ENCODE data around the gene FXR1.
A peak's percentile ranks its signal among the peaks of the same experiment; 100 is the strongest.

FXR1 gene

GRCh38 chr3:180898572-180898971, 13.9 kb upstream of the FXR1 start:
- no peak for DNase-seq
- Histone ChIP-seq H3K9ac (ENCODE audit: low read length) (no peak overlapping the region), H3K23ac (ENCODE audit: low read length) (no peak overlapping the region), H3K27me3 (ENCODE audit: insufficient read depth, low read length) (no peaks in the 10 kb centered on the region), H4K12ac (ENCODE audit: low read depth, low read length) (no peak overlapping the region), H3K14ac (ENCODE audit: low read length) (no peak overlapping the region), H3K4me2 (ENCODE audit: low read length) (no peak overlapping the region), H2BK12ac (ENCODE audit: low read length) (no peak overlapping the region), H3K27ac (ENCODE audit: low read depth, low read length) (no peak overlapping the region), H3K4me1 (ENCODE audit: control insufficient read depth in 1 of 2, insufficient read depth in 2 of 2, low read length in 2 of 2) (no peaks in the 10 kb centered on the region), H3K4ac (ENCODE audit: low read depth, low read length) (no peak overlapping the region), H3K4me3 (ENCODE audit: low read depth, low read length) (no peak overlapping the region), H3K18ac (ENCODE audit: low read length) (no peak overlapping the region), H2AK5ac (ENCODE audit: low read length) (no peak overlapping the region), H2BK5ac (ENCODE audit: low read depth, low read length, poor library complexity) (no peak overlapping the region), H2BK120ac (ENCODE audit: insufficient read depth, low read length, poor library complexity) (no peak overlapping the region), H3K79me1 (ENCODE audit: low read length) (no peaks in the 10 kb centered on the region), H4K91ac (ENCODE audit: low read depth, low read length) (no peak overlapping the region), H3K9me3 (ENCODE audit: insufficient read depth, low read depth, low read length) (no peaks in the 10 kb centered on the region), H3K36me3 (ENCODE audit: control insufficient read depth in 1 of 2, insufficient read depth in 2 of 2, low read length in 2 of 2) (no peaks in the 10 kb centered on the region), H3K79me2 (ENCODE audit: control insufficient read depth, insufficient read depth, low read length, poor library complexity) (no peaks in the 10 kb centered on the region), H2AFZ (ENCODE audit: insufficient read depth, low read length, poor library complexity) (no peak overlapping the region), H4K8ac (ENCODE audit: low read depth, low read length) (no peak overlapping the region)
- no CpG with 5 or more reads among the region's 8 CpGs for WGBS (ENCODE audit: extremely low coverage, insufficient coverage, insufficient read length)

GRCh38 chr3:180909369-180910127, 2.9 kb upstream of the FXR1 start:
- Histone ChIP-seq H2BK120ac (ENCODE audit: insufficient read depth, low read length, poor library complexity) (no peak overlapping the region), H2AFZ (ENCODE audit: insufficient read depth, low read length, poor library complexity) (no peak overlapping the region), H2BK12ac (ENCODE audit: low read length) (no peak overlapping the region), H3K4me3 (ENCODE audit: low read depth, low read length) (no peak overlapping the region), H2BK5ac (ENCODE audit: low read depth, low read length, poor library complexity) (no peak overlapping the region), H3K27me3 (ENCODE audit: insufficient read depth, low read length) (no peaks in the 10 kb centered on the region), H3K4me1 (ENCODE audit: control insufficient read depth in 1 of 2, insufficient read depth in 2 of 2, low read length in 2 of 2) (peaks cover 0 to 3% of the 10 kb centered on the region in 2 experiments), H3K4me2 (ENCODE audit: low read length) (no peak overlapping the region), H2AK5ac (ENCODE audit: low read length) (no peak overlapping the region), H3K23ac (ENCODE audit: low read length) (no peak overlapping the region), H3K79me1 (ENCODE audit: low read length) (peaks cover 10% of the 10 kb centered on the region), H3K9ac (ENCODE audit: low read length) (no peak overlapping the region), H3K4ac (ENCODE audit: low read depth, low read length) (no peak overlapping the region), H3K9me3 (ENCODE audit: insufficient read depth, low read depth, low read length) (no peaks in the 10 kb centered on the region), H4K12ac (ENCODE audit: low read depth, low read length) (no peak overlapping the region), H3K14ac (ENCODE audit: low read length) (no peak overlapping the region), H3K18ac (ENCODE audit: low read length) (no peak overlapping the region), H4K8ac (ENCODE audit: low read depth, low read length) (no peak overlapping the region), H3K79me2 (ENCODE audit: control insufficient read depth, insufficient read depth, low read length, poor library complexity) (peaks cover 8% of the 10 kb centered on the region), H3K27ac (ENCODE audit: low read depth, low read length) (no peak overlapping the region), H4K91ac (ENCODE audit: low read depth, low read length) (no peak overlapping the region), H3K36me3 (ENCODE audit: control insufficient read depth in 1 of 2, insufficient read depth in 2 of 2, low read length in 2 of 2) (no peaks in the 10 kb centered on the region)
- DNase-seq: no peak
- no CpG with 5 or more reads among the region's 5 CpGs for WGBS (ENCODE audit: extremely low coverage, insufficient coverage, insufficient read length)

GRCh38 chr3:180910823-180911222, 1.6 kb upstream of the FXR1 start:
- Histone ChIP-seq H3K79me2 (ENCODE audit: control insufficient read depth, insufficient read depth, low read length, poor library complexity) (peaks cover 8% of the 10 kb centered on the region), H2BK12ac (ENCODE audit: low read length) (no peak overlapping the region), H2BK120ac (ENCODE audit: insufficient read depth, low read length, poor library complexity) (no peak overlapping the region), H3K79me1 (ENCODE audit: low read length) (peaks cover 10% of the 10 kb centered on the region), H3K23ac (ENCODE audit: low read length) (no peak overlapping the region), H3K27me3 (ENCODE audit: insufficient read depth, low read length) (no peaks in the 10 kb centered on the region), H3K9ac (ENCODE audit: low read length) (no peak overlapping the region), H3K4me1 (ENCODE audit: control insufficient read depth in 1 of 2, insufficient read depth in 2 of 2, low read length in 2 of 2) (peaks cover 0 to 3% of the 10 kb centered on the region in 2 experiments), H3K9me3 (ENCODE audit: insufficient read depth, low read depth, low read length) (no peaks in the 10 kb centered on the region), H3K4me2 (ENCODE audit: low read length) (no peak overlapping the region), H2BK5ac (ENCODE audit: low read depth, low read length, poor library complexity) (no peak overlapping the region), H2AK5ac (ENCODE audit: low read length) (no peak overlapping the region), H3K14ac (ENCODE audit: low read length) (no peak overlapping the region), H4K91ac (ENCODE audit: low read depth, low read length) (no peak overlapping the region), H3K36me3 (ENCODE audit: control insufficient read depth in 1 of 2, insufficient read depth in 2 of 2, low read length in 2 of 2) (no peaks in the 10 kb centered on the region), H4K12ac (ENCODE audit: low read depth, low read length) (no peak overlapping the region), H3K4ac (ENCODE audit: low read depth, low read length) (no peak overlapping the region), H2AFZ (ENCODE audit: insufficient read depth, low read length, poor library complexity) (no peak overlapping the region), H3K27ac (ENCODE audit: low read depth, low read length) (no peak overlapping the region), H3K4me3 (ENCODE audit: low read depth, low read length) (no peak overlapping the region), H3K18ac (ENCODE audit: low read length) (no peak overlapping the region), H4K8ac (ENCODE audit: low read depth, low read length) (no peak overlapping the region)
- no CpG with 5 or more reads among the region's 4 CpGs for WGBS (ENCODE audit: extremely low coverage, insufficient coverage, insufficient read length)
- no peak for DNase-seq

GRCh38 chr3:180911876-180912303, 580 bp upstream of the FXR1 start:
- no peak overlapping the region for H4K91ac ChIP-seq (ENCODE audit: low read depth, low read length)
- no peak overlapping the region for H3K14ac ChIP-seq (ENCODE audit: low read length)
- no CpG with 5 or more reads among the region's 6 CpGs for WGBS (ENCODE audit: extremely low coverage, insufficient coverage, insufficient read length)
- H4K8ac ChIP-seq (ENCODE audit: low read depth, low read length): peak overlapping the region; percentile 46
- peak overlapping the region; percentile 75 for H2AFZ ChIP-seq (ENCODE audit: insufficient read depth, low read length, poor library complexity)
- H3K4me3 ChIP-seq (ENCODE audit: low read depth, low read length): peak overlapping the region; percentile 98
- no peak overlapping the region for H3K27ac ChIP-seq (ENCODE audit: low read depth, low read length)
- H3K23ac ChIP-seq (ENCODE audit: low read length): no peak overlapping the region
- H2BK5ac ChIP-seq (ENCODE audit: low read depth, low read length, poor library complexity): no peak overlapping the region
- peak overlapping the region; percentile 75 for H2BK120ac ChIP-seq (ENCODE audit: insufficient read depth, low read length, poor library complexity)
- H3K79me1 ChIP-seq (ENCODE audit: low read length): peaks cover 10% of the 10 kb centered on the region
- no peaks in the 10 kb centered on the region for H3K9me3 ChIP-seq (ENCODE audit: insufficient read depth, low read depth, low read length)
- H4K12ac ChIP-seq (ENCODE audit: low read depth, low read length): no peak overlapping the region
- H3K27me3 ChIP-seq (ENCODE audit: insufficient read depth, low read length): no peaks in the 10 kb centered on the region
- peak overlapping the region; percentile 55 for H3K9ac ChIP-seq (ENCODE audit: low read length)
- peak overlapping the region; percentile 92 for H3K4me2 ChIP-seq (ENCODE audit: low read length)
- H3K4me1 ChIP-seq (ENCODE audit: control insufficient read depth in 1 of 2, insufficient read depth in 2 of 2, low read length in 2 of 2): peaks cover 0 to 3% of the 10 kb centered on the region in 2 experiments
- H3K4ac ChIP-seq (ENCODE audit: low read depth, low read length): no peak overlapping the region
- H2BK12ac ChIP-seq (ENCODE audit: low read length): no peak overlapping the region
- no peak for DNase-seq
- peaks cover 3 to 6% of the 10 kb centered on the region in 2 experiments for H3K36me3 ChIP-seq (ENCODE audit: control insufficient read depth in 1 of 2, insufficient read depth in 2 of 2, low read length in 2 of 2)
- no peak overlapping the region for H2AK5ac ChIP-seq (ENCODE audit: low read length)
- no peak overlapping the region for H3K18ac ChIP-seq (ENCODE audit: low read length)
- peaks cover 15% of the 10 kb centered on the region for H3K79me2 ChIP-seq (ENCODE audit: control insufficient read depth, insufficient read depth, low read length, poor library complexity)

Data from trophoblast cell (in vitro differentiated cells and primary cell).